Measurements from ENCODE around the gene GPR37L1. TPM values are rescaled to one million over a fixed set of nuclear protein-coding genes. Genes with fewer than 3 reads are reported as not detected.

Gene GPR37L1
- total and polyA plus RNA-seq, 2 of the 4 experiments (the other 2 are of a cell fraction) = 0.02 TPM; not detected in 1

GRCh38 chr1:202181586-202181985, 58.9 kb downstream of the GPR37L1 start:
- Histone ChIP-seq H2BK120ac (ENCODE audit: low read depth, low read length) (no peak overlapping the region), H3K23ac (ENCODE audit: low read depth, low read length) (no peak overlapping the region), H3K14ac (replicated peaks; ENCODE audit: low read depth, low read length) (no peak overlapping the region), H2BK15ac (ENCODE audit: low read depth, low read length) (no peak overlapping the region), H4K20me1 (ENCODE audit: insufficient read depth, low read length) (peaks cover 4% of the 10 kb centered on the region; the same call in 1 of the 2 replicates), H4K91ac (ENCODE audit: insufficient read depth, low read depth, low read length) (no peak overlapping the region), H3K4ac (ENCODE audit: low read depth, low read length) (no peak overlapping the region), H2AK9ac (replicated peaks; ENCODE audit: low read depth, low read length, poor library complexity) (no peak overlapping the region), H3K9me1 (ENCODE audit: insufficient read depth, low read length) (no peaks in the 10 kb centered on the region), H4K8ac (ENCODE audit: low read depth in 2 of 2, low read length in 2 of 2) (no peak overlapping the region), H3K9ac (ENCODE audit: low read depth, low read length) (no peak overlapping the region), H3K18ac (ENCODE audit: low read depth, low read length) (no peak overlapping the region), H3K56ac (ENCODE audit: extremely low read depth, insufficient read depth, low read length) (no peak overlapping the region), H2AFZ (replicated peaks; ENCODE audit: low read length, poor library complexity) (no peak overlapping the region), H2AK5ac (ENCODE audit: low read depth, low read length) (no peak overlapping the region), H3K4me3 (ENCODE audit: insufficient read depth, low read depth, low read length) (no peak overlapping the region), H3K9me3 (ENCODE audit: control insufficient read depth, insufficient read depth, low read length) (no peaks in the 10 kb centered on the region), H3K36me3 (ENCODE audit: control insufficient read depth, insufficient read depth, low read length) (no peaks in the 10 kb centered on the region), H3K4me1 (ENCODE audit: control insufficient read depth, insufficient read depth, low read length) (no peaks in the 10 kb centered on the region), H3K27ac (ENCODE audit: insufficient read depth, low read length) (no peak overlapping the region), H2BK20ac (ENCODE audit: low read depth, low read length) (no peak overlapping the region), H3K27me3 (ENCODE audit: control insufficient read depth, insufficient read depth, low read length) (peaks cover 81% of the 10 kb centered on the region), H4K5ac (ENCODE audit: low read depth, low read length) (no peak overlapping the region), H3K4me2 (ENCODE audit: low read depth, low read length) (no peak overlapping the region), H2BK5ac (ENCODE audit: low read depth, low read length, poor library complexity, severe bottlenecking) (no peak overlapping the region), H3K79me1 (ENCODE audit: low read depth in 1 of 2, low read length in 2 of 2) (no peaks in the 10 kb centered on the region)
- ChIA-PET POLR2A (ENCODE audit: unreplicated experiment) (no interaction called here), CTCF (no interaction called here)
- no CpG with 5 or more reads among the region's 7 CpGs for WGBS, 2 experiments (ENCODE audit: extremely low coverage in 2 of 2, insufficient read length in 1 of 2)
- BruUV-seq (replicated peaks) = no TSS peak
- ATAC-seq (ENCODE audit: low read depth) (no peak), DNase-seq (no peak)
- dilution Hi-C loops (cut with HindIII; ENCODE audit: low sequenced_read_pairs, unreplicated experiment) = no loop called here
- intact Hi-C loops (cut with micrococcal nuclease) = no loop called here
- in situ Hi-C loops (cut with MboI; ENCODE audit: low sequenced_read_pairs) = no loop called here
- TF ChIP-seq CTCF (conservative IDR thresholded peaks at IDR 0.05; ENCODE audit: low read depth, low read length) (no peak), CEBPB (IDR thresholded peaks at IDR 0.05; ENCODE audit: low read depth, low read length) (no peak), SMC3 (IDR thresholded peaks at IDR 0.05; ENCODE audit: low read depth, low read length) (no peak), BHLHE40 (IDR thresholded peaks at IDR 0.05; ENCODE audit: low read depth, low read length) (no peak), USF2 (IDR thresholded peaks at IDR 0.05; ENCODE audit: low read depth, low read length) (no peak)

Data from IMR-90 (cell line).